SK-N-SH (cell line): ENCODE data around the gene GABRR1.

Experiments used
- EP300 ChIP-seq, 2 experiments: IDR thresholded peaks; 2 replicates each; pipeline versions ENCODE4 v1.4.0 to v1.6.1; 2012; ENCODE audit warnings: borderline replicate concordance in 1 of 2, low read depth in 1 of 2, low read length in 1 of 2
- EZH2phosphoT487 ChIP-seq: fragments of 200-600 bp; sonication (generic); IDR thresholded peaks from 2 replicates; pipeline ENCODE4 v1.6.1; 2017; ENCODE audit warnings: low read depth, mixed run types, mild to moderate bottlenecking, antibody characterized with exemption, moderate library complexity, borderline replicate concordance
- FOXJ3 ChIP-seq: sonication (generic); formaldehyde crosslinking; IDR thresholded peaks from 2 replicates; pipeline ENCODE4 v1.5.1; 2020; ENCODE audit warnings: mild to moderate bottlenecking, missing genetic modification reagents
- GABPA ChIP-seq: IDR thresholded peaks from 2 replicates; pipeline ENCODE4 v1.4.0; 2012; ENCODE audit warnings: low read depth, mild to moderate bottlenecking
- MXI1 ChIP-seq: IDR thresholded peaks from 2 replicates; pipeline ENCODE4 v1.6.1; 2012; ENCODE audit warnings: mild to moderate bottlenecking, low read depth, low read length, improper control_type of control experiment
- NRF1 ChIP-seq: IDR thresholded peaks from 2 replicates; pipeline ENCODE4 v1.6.1; 2012; ENCODE audit warnings: low read depth, mild to moderate bottlenecking, low read length
- RAD21 ChIP-seq: IDR thresholded peaks from 2 replicates; pipeline ENCODE4 v1.6.1; 2012; ENCODE audit warnings: mild to moderate bottlenecking, low read length
- TF ChIP-seq, protein P1 (sequence below): IDR thresholded peaks from 2 replicates; pipeline ENCODE4 v1.6.1; 2012; ENCODE audit warnings: mild to moderate bottlenecking, low read depth, low read length, moderate library complexity
- TF ChIP-seq, protein P2 (sequence below): fragments of 200-600 bp; sonication (generic); IDR thresholded peaks from 2 replicates; pipeline ENCODE4 v1.6.1; 2017; ENCODE audit warnings: antibody characterized with exemption, mild to moderate bottlenecking, moderate library complexity
- TF ChIP-seq, protein P3 (sequence below): IDR thresholded peaks from 2 replicates; pipeline ENCODE4; 2012
- TF ChIP-seq, protein P4 (sequence below): IDR thresholded peaks from 2 replicates; pipeline ENCODE4 v1.4.0; 2012; ENCODE audit warnings: low read depth
- TF ChIP-seq, protein P5 (sequence below): IDR thresholded peaks from 2 replicates; pipeline ENCODE4 v1.4.0; 2012; ENCODE audit warnings: low read depth, borderline replicate concordance

DNA sequence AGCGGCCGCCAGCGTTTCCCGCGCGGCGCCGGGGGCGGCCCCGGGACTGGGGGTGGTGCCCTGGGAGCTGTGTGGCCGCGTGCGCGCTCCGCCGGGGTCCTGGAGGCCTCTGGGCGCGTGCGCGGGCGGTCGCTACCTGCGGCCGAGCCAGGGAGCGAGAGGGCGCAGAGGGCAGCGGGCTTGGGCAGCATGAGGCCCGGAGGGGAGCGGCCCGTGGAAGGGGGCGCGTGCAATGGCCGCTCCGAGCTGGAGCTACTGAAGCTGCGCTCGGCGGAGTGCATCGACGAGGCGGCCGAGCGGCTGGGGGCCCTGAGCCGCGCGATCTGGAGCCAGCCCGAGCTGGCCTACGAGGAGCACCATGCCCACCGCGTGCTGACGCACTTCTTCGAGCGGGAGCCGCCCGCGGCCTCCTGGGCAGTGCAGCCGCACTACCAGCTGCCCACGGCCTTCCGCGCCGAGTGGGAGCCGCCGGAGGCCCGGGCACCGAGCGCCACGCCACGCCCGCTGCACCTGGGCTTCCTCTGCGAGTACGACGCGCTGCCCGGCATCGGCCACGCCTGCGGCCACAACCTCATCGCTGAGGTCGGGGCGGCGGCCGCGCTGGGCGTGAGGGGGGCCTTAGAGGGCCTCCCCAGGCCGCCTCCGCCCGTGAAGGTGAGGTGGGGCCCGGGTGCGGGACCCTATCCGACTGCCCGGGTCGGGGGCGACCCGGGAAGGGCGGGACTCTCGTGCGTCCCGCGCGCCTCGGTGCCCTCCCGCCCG is 71.0 kb downstream of the GABRR1 start, which contains the start of gene PM20D2:
- peak; percentile 87 for TF ChIP-seq MXI1
- TF ChIP-seq NRF1: peak; percentile 77
- TF ChIP-seq, protein P1, sequence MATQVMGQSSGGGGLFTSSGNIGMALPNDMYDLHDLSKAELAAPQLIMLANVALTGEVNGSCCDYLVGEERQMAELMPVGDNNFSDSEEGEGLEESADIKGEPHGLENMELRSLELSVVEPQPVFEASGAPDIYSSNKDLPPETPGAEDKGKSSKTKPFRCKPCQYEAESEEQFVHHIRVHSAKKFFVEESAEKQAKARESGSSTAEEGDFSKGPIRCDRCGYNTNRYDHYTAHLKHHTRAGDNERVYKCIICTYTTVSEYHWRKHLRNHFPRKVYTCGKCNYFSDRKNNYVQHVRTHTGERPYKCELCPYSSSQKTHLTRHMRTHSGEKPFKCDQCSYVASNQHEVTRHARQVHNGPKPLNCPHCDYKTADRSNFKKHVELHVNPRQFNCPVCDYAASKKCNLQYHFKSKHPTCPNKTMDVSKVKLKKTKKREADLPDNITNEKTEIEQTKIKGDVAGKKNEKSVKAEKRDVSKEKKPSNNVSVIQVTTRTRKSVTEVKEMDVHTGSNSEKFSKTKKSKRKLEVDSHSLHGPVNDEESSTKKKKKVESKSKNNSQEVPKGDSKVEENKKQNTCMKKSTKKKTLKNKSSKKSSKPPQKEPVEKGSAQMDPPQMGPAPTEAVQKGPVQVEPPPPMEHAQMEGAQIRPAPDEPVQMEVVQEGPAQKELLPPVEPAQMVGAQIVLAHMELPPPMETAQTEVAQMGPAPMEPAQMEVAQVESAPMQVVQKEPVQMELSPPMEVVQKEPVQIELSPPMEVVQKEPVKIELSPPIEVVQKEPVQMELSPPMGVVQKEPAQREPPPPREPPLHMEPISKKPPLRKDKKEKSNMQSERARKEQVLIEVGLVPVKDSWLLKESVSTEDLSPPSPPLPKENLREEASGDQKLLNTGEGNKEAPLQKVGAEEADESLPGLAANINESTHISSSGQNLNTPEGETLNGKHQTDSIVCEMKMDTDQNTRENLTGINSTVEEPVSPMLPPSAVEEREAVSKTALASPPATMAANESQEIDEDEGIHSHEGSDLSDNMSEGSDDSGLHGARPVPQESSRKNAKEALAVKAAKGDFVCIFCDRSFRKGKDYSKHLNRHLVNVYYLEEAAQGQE: no peak
- no peak for TF ChIP-seq FOXJ3
- TF ChIP-seq, protein P2, sequence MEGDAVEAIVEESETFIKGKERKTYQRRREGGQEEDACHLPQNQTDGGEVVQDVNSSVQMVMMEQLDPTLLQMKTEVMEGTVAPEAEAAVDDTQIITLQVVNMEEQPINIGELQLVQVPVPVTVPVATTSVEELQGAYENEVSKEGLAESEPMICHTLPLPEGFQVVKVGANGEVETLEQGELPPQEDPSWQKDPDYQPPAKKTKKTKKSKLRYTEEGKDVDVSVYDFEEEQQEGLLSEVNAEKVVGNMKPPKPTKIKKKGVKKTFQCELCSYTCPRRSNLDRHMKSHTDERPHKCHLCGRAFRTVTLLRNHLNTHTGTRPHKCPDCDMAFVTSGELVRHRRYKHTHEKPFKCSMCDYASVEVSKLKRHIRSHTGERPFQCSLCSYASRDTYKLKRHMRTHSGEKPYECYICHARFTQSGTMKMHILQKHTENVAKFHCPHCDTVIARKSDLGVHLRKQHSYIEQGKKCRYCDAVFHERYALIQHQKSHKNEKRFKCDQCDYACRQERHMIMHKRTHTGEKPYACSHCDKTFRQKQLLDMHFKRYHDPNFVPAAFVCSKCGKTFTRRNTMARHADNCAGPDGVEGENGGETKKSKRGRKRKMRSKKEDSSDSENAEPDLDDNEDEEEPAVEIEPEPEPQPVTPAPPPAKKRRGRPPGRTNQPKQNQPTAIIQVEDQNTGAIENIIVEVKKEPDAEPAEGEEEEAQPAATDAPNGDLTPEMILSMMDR: no peak
- TF ChIP-seq GABPA: no peak
- no peak for TF ChIP-seq EP300 (IDR thresholded peaks at IDR 0.05; ENCODE audit: borderline replicate concordance in 1 of 2, low read depth in 1 of 2, low read length in 1 of 2)
- no peak for TF ChIP-seq EZH2phosphoT487
- TF ChIP-seq, protein P3, sequence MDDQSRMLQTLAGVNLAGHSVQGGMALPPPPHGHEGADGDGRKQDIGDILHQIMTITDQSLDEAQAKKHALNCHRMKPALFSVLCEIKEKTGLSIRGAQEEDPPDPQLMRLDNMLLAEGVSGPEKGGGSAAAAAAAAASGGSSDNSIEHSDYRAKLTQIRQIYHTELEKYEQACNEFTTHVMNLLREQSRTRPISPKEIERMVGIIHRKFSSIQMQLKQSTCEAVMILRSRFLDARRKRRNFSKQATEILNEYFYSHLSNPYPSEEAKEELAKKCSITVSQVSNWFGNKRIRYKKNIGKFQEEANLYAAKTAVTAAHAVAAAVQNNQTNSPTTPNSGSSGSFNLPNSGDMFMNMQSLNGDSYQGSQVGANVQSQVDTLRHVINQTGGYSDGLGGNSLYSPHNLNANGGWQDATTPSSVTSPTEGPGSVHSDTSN: no peak
- TF ChIP-seq, protein P4, sequence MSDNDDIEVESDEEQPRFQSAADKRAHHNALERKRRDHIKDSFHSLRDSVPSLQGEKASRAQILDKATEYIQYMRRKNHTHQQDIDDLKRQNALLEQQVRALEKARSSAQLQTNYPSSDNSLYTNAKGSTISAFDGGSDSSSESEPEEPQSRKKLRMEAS: peak; percentile 74
- TF ChIP-seq RAD21: no peak
- TF ChIP-seq, protein P5, sequence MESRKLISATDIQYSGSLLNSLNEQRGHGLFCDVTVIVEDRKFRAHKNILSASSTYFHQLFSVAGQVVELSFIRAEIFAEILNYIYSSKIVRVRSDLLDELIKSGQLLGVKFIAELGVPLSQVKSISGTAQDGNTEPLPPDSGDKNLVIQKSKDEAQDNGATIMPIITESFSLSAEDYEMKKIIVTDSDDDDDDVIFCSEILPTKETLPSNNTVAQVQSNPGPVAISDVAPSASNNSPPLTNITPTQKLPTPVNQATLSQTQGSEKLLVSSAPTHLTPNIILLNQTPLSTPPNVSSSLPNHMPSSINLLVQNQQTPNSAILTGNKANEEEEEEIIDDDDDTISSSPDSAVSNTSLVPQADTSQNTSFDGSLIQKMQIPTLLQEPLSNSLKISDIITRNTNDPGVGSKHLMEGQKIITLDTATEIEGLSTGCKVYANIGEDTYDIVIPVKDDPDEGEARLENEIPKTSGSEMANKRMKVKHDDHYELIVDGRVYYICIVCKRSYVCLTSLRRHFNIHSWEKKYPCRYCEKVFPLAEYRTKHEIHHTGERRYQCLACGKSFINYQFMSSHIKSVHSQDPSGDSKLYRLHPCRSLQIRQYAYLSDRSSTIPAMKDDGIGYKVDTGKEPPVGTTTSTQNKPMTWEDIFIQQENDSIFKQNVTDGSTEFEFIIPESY: no peak
